Astrocyte of the cerebellum (primary cell): ENCODE data around the gene ITFG2.

Experiments
- DNase-seq: peaks from one replicate; pipeline ENCODE4 v3.0.0-alpha.2; 2011; ENCODE audit warnings: low read depth
- H3K4me3 ChIP-seq: 2 replicates; pipeline ENCODE4 v1.5.1; 2011; ENCODE audit warnings: mild to moderate bottlenecking, low read depth, low read length, moderate library complexity
- in situ Hi-C: cut with HindIII; loops from 2 replicates; pipeline ENCODE4 v1.10.0; 2017; ENCODE audit warnings: low sequenced_read_pairs
- TF ChIP-seq, protein P1 (sequence below): IDR thresholded peaks from 2 replicates; pipeline ENCODE4 v1.5.1; 2012; ENCODE audit warnings: low read length, low read depth, moderate library complexity, mild to moderate bottlenecking; ENCODE audit errors: missing control alignments

The ITFG2 gene

DNA sequence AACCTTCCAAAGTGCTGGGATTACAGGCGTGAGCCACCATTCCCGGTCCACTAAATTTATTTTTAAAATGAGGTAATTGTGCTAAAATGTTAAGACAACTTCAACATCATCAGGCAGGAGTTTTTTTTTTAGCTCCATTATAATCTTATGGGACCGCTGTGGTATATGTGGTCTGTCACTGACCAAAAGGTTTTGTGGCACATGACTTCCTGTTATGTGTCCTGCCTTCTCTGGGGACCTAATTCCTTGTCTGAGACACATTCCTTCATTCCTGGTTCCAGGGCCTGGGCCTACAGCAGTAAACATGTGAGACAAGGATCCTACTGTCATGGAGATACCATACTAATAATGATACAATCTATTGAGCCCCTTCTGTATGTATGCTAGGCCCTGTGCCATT is 39.5 kb downstream of the ITFG2 start:
- in situ Hi-C loops: no loop called here

DNA sequence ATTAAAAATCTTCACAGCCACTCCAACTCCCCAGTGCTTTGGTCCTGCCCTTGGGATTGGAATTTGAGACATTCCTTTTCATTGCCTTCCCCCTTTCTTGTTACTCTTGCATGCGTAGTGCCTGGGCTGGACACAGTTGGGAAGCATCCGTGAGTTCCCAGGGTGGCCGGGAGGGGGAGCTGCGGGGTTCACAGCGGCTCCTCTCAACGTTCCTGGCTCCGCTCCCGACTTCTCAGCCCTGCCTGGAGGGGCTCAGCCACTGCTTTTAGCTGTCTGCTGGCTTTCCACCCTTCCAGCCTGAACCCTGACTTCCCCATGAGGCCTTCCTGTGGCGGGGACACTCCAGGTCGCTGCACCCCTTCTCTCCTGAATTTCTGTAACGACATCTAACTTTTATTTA is 41.2 kb downstream of the ITFG2 start:
- peak; percentile 62 for DNase-seq
- no peak overlapping the region for H3K4me3 ChIP-seq
- TF ChIP-seq, protein P1, sequence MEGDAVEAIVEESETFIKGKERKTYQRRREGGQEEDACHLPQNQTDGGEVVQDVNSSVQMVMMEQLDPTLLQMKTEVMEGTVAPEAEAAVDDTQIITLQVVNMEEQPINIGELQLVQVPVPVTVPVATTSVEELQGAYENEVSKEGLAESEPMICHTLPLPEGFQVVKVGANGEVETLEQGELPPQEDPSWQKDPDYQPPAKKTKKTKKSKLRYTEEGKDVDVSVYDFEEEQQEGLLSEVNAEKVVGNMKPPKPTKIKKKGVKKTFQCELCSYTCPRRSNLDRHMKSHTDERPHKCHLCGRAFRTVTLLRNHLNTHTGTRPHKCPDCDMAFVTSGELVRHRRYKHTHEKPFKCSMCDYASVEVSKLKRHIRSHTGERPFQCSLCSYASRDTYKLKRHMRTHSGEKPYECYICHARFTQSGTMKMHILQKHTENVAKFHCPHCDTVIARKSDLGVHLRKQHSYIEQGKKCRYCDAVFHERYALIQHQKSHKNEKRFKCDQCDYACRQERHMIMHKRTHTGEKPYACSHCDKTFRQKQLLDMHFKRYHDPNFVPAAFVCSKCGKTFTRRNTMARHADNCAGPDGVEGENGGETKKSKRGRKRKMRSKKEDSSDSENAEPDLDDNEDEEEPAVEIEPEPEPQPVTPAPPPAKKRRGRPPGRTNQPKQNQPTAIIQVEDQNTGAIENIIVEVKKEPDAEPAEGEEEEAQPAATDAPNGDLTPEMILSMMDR: peak; percentile 96
- in situ Hi-C loops: no loop called here

More for the DNA sequence above, 39.5 kb downstream of the ITFG2 start:
- no peak overlapping the region for H3K4me3 ChIP-seq
- TF ChIP-seq, protein P1: no peak
- no peak for DNase-seq

DNA sequence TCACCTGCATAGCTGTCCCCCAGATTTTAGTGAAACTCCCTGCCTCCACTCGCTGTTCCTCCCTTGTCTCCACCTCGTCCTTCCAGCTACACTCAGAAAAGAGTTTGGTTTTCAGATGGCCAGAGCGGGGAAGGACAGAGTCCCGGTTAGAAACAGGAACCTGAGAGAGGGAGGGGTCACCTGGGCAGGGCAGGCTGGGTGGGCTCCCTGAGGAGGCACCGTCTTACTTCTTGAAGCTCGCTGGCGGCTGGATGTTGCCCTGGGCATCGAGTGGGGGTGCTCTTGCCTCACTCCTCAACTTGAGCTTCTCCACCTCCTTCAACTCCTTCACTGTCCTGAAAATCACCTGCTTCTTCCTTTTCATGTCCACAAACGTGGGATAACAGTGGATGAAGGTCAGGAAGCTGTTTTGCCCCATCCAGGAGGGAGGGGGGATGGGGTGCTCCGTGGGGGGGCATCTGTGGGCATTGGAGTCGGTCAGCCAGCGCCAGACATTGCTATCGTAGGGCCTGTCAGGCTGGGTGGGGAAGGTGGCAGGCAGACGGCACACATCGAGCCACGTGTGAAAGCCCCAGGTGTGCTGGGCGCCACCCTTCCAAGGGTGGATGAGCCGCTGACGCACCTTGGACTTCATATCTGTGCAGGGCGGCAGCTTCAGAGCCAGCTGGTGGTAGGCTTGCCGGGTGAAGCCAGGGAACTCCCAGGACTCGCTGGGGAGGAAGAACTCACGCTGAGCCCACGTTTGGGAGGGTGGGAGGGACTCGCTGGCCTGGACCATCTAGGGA is 42.4 kb downstream of the ITFG2 start:
- no peak for DNase-seq
- TF ChIP-seq, protein P1: no peak
- H3K4me3 ChIP-seq: no peak overlapping the region
- in situ Hi-C loops: no loop called here

DNA sequence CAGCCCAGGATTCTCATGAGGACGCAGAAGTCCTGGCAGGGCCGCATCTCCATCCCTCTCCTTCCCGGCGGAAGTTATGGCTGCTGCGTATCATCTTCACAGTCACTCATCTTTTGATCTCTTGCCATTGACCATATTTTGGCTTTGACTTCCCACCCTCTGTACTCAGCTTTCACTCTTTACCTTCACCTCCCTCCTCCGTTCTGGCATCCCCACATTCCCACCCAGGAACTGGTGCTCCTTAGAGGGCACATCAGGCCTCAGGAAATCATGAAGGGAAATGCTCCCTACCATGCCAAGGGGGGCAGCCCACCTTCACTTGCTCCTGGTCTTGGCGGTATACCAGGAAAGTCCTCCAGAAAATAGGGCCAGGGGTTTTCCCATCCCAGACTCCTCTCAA is 43.1 kb downstream of the ITFG2 start:
- no peak for DNase-seq
- in situ Hi-C loops: no loop called here
- H3K4me3 ChIP-seq: no peak overlapping the region
- TF ChIP-seq, protein P1: no peak

DNA sequence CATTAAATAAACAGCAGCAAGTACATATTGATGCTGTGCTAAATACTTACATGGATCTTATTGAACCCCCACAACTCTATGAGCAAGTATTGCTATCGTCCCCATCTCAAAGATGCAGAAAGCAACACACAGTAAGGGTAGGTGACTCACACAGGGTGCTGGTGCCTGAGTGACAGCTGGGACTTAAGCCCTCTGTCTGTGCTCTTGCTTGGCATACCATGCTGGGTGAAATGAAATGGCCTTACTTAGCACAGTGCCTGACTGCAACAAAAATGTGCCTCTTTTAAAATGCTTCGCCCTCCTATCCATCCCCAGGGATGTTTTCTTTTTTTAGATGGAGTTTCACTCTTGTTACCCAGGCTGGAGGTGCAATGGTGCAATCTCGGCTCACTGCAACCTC is 43.6 kb downstream of the ITFG2 start:
- in situ Hi-C loops: no loop called here
- H3K4me3 ChIP-seq: no peak overlapping the region
- TF ChIP-seq, protein P1: no peak
- no peak for DNase-seq

DNA sequence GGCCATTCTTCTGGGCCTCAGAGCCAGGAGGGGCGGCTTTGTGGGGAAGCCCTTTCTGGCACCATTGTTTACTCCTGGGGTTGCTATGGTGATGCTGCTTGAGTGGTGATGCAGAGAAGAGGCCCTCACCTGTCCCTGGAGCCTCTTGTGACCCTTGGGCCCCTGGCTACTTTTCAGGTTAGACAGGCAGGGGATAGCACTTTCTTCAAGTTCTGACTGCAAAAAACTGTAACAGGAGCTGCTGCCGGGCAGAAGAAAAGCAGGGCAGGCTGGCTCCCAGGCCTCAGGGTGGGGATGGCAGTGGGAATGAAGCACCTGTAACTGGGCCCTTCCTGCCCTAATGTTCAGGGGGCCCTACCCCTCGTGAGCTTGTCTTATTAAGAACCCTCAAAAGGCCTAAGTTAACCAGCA is 44.6 kb downstream of the ITFG2 start, which contains the start of gene TEX52:
Gene TEX52 (minus strand): TSS at position 19 of the 411 bp plus-strand sequence. CDS start 13 bp downstream, at position 6.
- H3K4me3 ChIP-seq: no peak within 1 kb of the TSS
- in situ Hi-C loops: no loop called here
- no peak for DNase-seq

More for the DNA sequence above, 44.6 kb downstream of the ITFG2 start, which contains the start of gene TEX52:
- TF ChIP-seq, protein P1: no peak
